Gastrocnemius medialis (tissue), 4 donors: ENCODE results near the gene PPFIA1. TPM values are rescaled to one million over a fixed set of nuclear protein-coding genes. Genes with fewer than 3 reads are reported as not detected.

Source experiments
- ATAC-seq, 2 donors: fragments of 150-250 bp; one replicate each; pipeline ENCODE4 v1.9.1; 2016
- DNase-seq, 2 donors: peaks; one replicate each; pipeline ENCODE4 v3.0.0-alpha.2; 2019
- H3K27ac ChIP-seq, 4 donors: fragments of 200-600 bp; sonication (generic); 1 replicate in 1 of 4; 2 replicates in 3 of 4; pipeline ENCODE4 v1.5.1; 2016 to 2018; ENCODE audit warnings: mild to moderate bottlenecking in 2 of 4, moderate library complexity in 1 of 4
- H3K27me3 ChIP-seq, 3 donors: fragments of 200-600 bp; sonication (generic) in 2 of 3; 1 replicate in 1 of 3; 2 replicates in 2 of 3; pipeline versions ENCODE4 v1.5.1 to v1.6.0; 2016 to 2019; ENCODE audit warnings: mild to moderate bottlenecking in 1 of 3, moderate library complexity in 1 of 3
- H3K36me3 ChIP-seq, 2 donors: fragments of 200-600 bp; sonication (generic) in 1 of 2; one replicate each; pipeline ENCODE4 v1.5.1; 2017 to 2018
- H3K4me1 ChIP-seq, 2 donors: fragments of 200-600 bp; sonication (generic) in 1 of 2; one replicate each; pipeline ENCODE4 v1.5.1; 2016 to 2017; ENCODE audit warnings: mild to moderate bottlenecking in 2 of 2
- H3K4me3 ChIP-seq, 4 donors: fragments of 200-600 bp; sonication (generic) in 3 of 4; 1 replicate in 1 of 4; 2 replicates in 3 of 4; pipeline ENCODE4 v1.5.1; 2016 to 2019; ENCODE audit warnings: mild to moderate bottlenecking in 2 of 4
- H3K9me3 ChIP-seq, 3 donors: fragments of 200-600 bp; sonication (generic) in 2 of 3; 1 replicate in 1 of 3; 2 replicates in 2 of 3; pipeline ENCODE4 v1.5.1; 2016 to 2019
- CTCF ChIP-seq, 5 experiments: fragments of 450-650 bp in 3 of 5; fragments of 200-600 bp in 2 of 5; sonication (generic) in 2 of 5; IDR thresholded peaks in 4 of 5; conservative IDR thresholded peaks in 1 of 5; 1 replicate in 4 of 5; 2 replicates in 1 of 5; pipeline ENCODE4 v1.5.1; 2016 to 2019; ENCODE audit warnings: antibody characterized with exemption in 5 of 5, mild to moderate bottlenecking in 3 of 5, moderate library complexity in 3 of 5
- POLR2A ChIP-seq, 2 donors: fragments of 450-650 bp; IDR thresholded peaks; one replicate each; pipeline ENCODE4 v1.6.1; 2017; ENCODE audit warnings: antibody characterized with exemption in 2 of 2, mild to moderate bottlenecking in 2 of 2, moderate library complexity in 2 of 2
- in situ Hi-C, 4 donors: fragments of 200-750 bp; cut with MboI; loops; one replicate each; pipeline versions ENCODE4 v1.15.0 to v1.8.0; 2017; ENCODE audit warnings: low sequenced_read_pairs in 4 of 4
- intact Hi-C: fragments of 100-400 bp; cut with DNase I; formaldehyde crosslinking; loops from one replicate; pipeline ENCODE4 v1.15.1; 2023; ENCODE audit warnings: low total_unique reads
- total RNA-seq, 4 donors: library from RNA; depleted of rRNA; stranded (reverse); fragments of >200 nt; gene quantifications; one replicate each; pipeline versions ENCODE4 v1.1.0 to v1.2.3, GENCODE V29; 2016

PPFIA1 gene
- total RNA-seq, 4 donors from 2014 or later, result 36.3 to 90.6 (median 46.0) TPM

- no peak overlapping the region for H3K27ac ChIP-seq
- peaks cover 0 to 93% of the 10 kb centered on the region in 2 donors for H3K36me3 ChIP-seq
- intact Hi-C loops, result no loop called here
- H3K9me3 ChIP-seq, result no peaks in the 10 kb centered on the region
- in situ Hi-C loops, result no loop called here
- no peak overlapping the region for H3K4me3 ChIP-seq
- TF ChIP-seq POLR2A (IDR thresholded peaks at IDR 0.05), result no peak
- no peak for TF ChIP-seq CTCF (IDR thresholded peaks at IDR 0.05 in 4 of 5, conservative IDR thresholded peaks at IDR 0.05 in 1 of 5)
- no peaks in the 10 kb centered on the region for H3K4me1 ChIP-seq
- ATAC-seq (no peak), DNase-seq (no peak)
- no peaks in the 10 kb centered on the region for H3K27me3 ChIP-seq
Observed at GRCh38 chr11:70429428-70429705, 158.9 kb downstream of the PPFIA1 start.

GRCh38 chr11:70429724-70430521, 159.4 kb downstream of the PPFIA1 start:
- ATAC-seq (no peak), DNase-seq (no peak)
- Histone ChIP-seq H3K36me3 (peaks cover 0 to 93% of the 10 kb centered on the region in 2 donors), H3K27me3 (no peaks in the 10 kb centered on the region), H3K4me1 (no peaks in the 10 kb centered on the region), H3K27ac (no peak overlapping the region), H3K4me3 (no peak overlapping the region), H3K9me3 (no peaks in the 10 kb centered on the region)
- in situ Hi-C loops, result no loop called here
- intact Hi-C loops, result no loop called here
- TF ChIP-seq POLR2A (IDR thresholded peaks at IDR 0.05), result no peak
- TF ChIP-seq CTCF (IDR thresholded peaks at IDR 0.05 in 4 of 5, conservative IDR thresholded peaks at IDR 0.05 in 1 of 5), result no peak

- no peak overlapping the region for H3K4me3 ChIP-seq
- H3K36me3 ChIP-seq, result peaks cover 0 to 93% of the 10 kb centered on the region in 2 donors
- intact Hi-C loops (no loop called here), in situ Hi-C loops (no loop called here)
- H3K9me3 ChIP-seq, result no peaks in the 10 kb centered on the region
- TF ChIP-seq POLR2A (IDR thresholded peaks at IDR 0.05), result no peak
- no peak for TF ChIP-seq CTCF (IDR thresholded peaks at IDR 0.05 in 4 of 5, conservative IDR thresholded peaks at IDR 0.05 in 1 of 5)
- H3K27ac ChIP-seq, result no peak overlapping the region
- no peaks in the 10 kb centered on the region for H3K4me1 ChIP-seq
- DNase-seq (no peak), ATAC-seq (no peak)
- no peaks in the 10 kb centered on the region for H3K27me3 ChIP-seq
Observed at GRCh38 chr11:70430671-70431574, 160.4 kb downstream of the PPFIA1 start.

- TF ChIP-seq POLR2A (IDR thresholded peaks at IDR 0.05), result no peak
- TF ChIP-seq CTCF (IDR thresholded peaks at IDR 0.05 in 4 of 5, conservative IDR thresholded peaks at IDR 0.05 in 1 of 5), result no peak
- in situ Hi-C loops (no loop called here), intact Hi-C loops (no loop called here)
- H3K36me3 ChIP-seq, result peaks cover 0 to 96% of the 10 kb centered on the region in 2 donors
- H3K9me3 ChIP-seq, result no peaks in the 10 kb centered on the region
- no peaks in the 10 kb centered on the region for H3K4me1 ChIP-seq
- DNase-seq (no peak), ATAC-seq (no peak)
- no peak overlapping the region for H3K27ac ChIP-seq
- no peak overlapping the region for H3K4me3 ChIP-seq
- no peaks in the 10 kb centered on the region for H3K27me3 ChIP-seq
Observed at GRCh38 chr11:70431611-70432010, 161.1 kb downstream of the PPFIA1 start.
